RWPE2 (cell line): ENCODE data around the gene TAPBP.

Experiments
- ATAC-seq: fragments of 200-7000 bp; cut with Tn5 transposase; 3 replicates; pipeline ENCODE4 v1.9.1; 2021; ENCODE audit warnings: low read depth
- DNase-seq: peaks from one replicate; pipeline ENCODE4 v3.0.0-alpha.2; 2020; ENCODE audit warnings: low spot score
- H3K27ac ChIP-seq: fragments of 450-650 bp; 2 replicates; pipeline ENCODE4 v1.5.1; 2017; ENCODE audit warnings: mild to moderate bottlenecking; ENCODE audit not compliant: poor library complexity, severe bottlenecking
- H3K27me3 ChIP-seq: fragments of 250-450 bp; sonication (Bioruptor Pico); 2 replicates; pipeline ENCODE4 v1.5.1; 2021; ENCODE audit warnings: mild to moderate bottlenecking, moderate library complexity; ENCODE audit not compliant: insufficient read depth, poor library complexity, severe bottlenecking
- H3K36me3 ChIP-seq: fragments of 250-450 bp; sonication (Bioruptor Pico); 2 replicates; pipeline ENCODE4 v1.5.1; 2020; ENCODE audit warnings: low read depth, mild to moderate bottlenecking, moderate library complexity
- H3K4me1 ChIP-seq: fragments of 250-450 bp; sonication (Bioruptor Pico); 2 replicates; pipeline ENCODE4 v1.5.1; 2021; ENCODE audit warnings: mild to moderate bottlenecking, moderate library complexity; ENCODE audit not compliant: insufficient read depth, poor library complexity, severe bottlenecking
- H3K4me3 ChIP-seq: fragments of 250-450 bp; sonication (Bioruptor Pico); 2 replicates; pipeline ENCODE4 v1.5.1; 2021; ENCODE audit warnings: mild to moderate bottlenecking, moderate library complexity; ENCODE audit not compliant: severe bottlenecking
- H3K9me3 ChIP-seq: fragments of 250-450 bp; sonication (Bioruptor Pico); 2 replicates; pipeline ENCODE4 v1.5.1; 2021; ENCODE audit warnings: mild to moderate bottlenecking, moderate library complexity; ENCODE audit not compliant: severe bottlenecking
- CTCF ChIP-seq: fragments of 450-650 bp; IDR thresholded peaks from one replicate; pipeline ENCODE4 v1.5.1; 2017; ENCODE audit warnings: mild to moderate bottlenecking, moderate library complexity; ENCODE audit not compliant: poor library complexity, severe bottlenecking

TAPBP gene

DNA sequence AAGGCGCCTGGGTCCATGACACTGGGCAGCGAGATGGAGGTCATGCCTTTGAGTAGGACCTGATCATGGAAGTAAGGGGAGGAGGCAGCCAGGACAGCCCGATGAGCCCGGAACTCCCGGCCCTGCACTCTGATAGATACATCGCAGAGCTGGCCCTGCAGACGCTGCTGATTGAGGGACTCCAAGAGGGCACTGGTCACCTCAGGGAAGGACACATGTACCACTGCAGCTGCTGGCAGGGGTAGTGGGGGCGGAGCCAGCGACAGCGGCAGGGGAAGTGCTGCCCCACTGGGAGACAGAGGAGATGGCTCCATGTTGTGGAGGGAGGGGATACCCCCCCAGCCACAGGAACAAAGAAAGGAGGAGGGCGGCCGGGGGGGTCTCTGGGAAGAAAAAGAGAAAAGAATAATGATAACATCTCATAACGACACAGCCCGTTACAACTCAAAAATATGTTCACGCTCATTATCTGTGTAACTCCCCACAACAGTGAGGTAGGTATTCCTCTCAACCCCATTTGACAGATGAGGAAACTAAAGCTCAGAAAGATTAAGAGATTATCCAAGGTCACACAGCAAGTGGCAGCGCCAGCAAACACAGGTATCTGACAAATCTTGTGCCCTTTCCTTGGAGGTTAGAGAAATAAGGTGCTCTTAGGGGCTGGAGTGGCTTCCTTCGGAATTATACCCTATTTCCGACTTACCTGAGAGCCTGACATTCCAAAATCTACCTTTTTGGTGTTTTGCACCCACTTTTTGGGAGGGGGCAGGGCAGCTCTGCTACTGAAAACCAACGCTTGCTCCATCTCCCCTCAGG, 2.9 kb upstream of the TAPBP start:
- Histone ChIP-seq H3K4me1 (peaks cover 29% of the 10 kb centered on the region), H3K27ac (peak overlapping the region; percentile 82), H3K9me3 (no peaks in the 10 kb centered on the region), H3K4me3 (peak overlapping the region; percentile 11), H3K36me3 (peaks cover 39% of the 10 kb centered on the region), H3K27me3 (no peaks in the 10 kb centered on the region)
- ATAC-seq (no peak), DNase-seq (no peak)
- no peak for TF ChIP-seq CTCF

- no peak overlapping the region for H3K27ac ChIP-seq
- H3K27me3 ChIP-seq, result no peaks in the 10 kb centered on the region
- H3K36me3 ChIP-seq, result peaks cover 43% of the 10 kb centered on the region
- DNase-seq, result no peak
- peaks cover 21% of the 10 kb centered on the region for H3K4me1 ChIP-seq
- no peak overlapping the region for H3K4me3 ChIP-seq
- no peaks in the 10 kb centered on the region for H3K9me3 ChIP-seq
- TF ChIP-seq CTCF, result no peak
- ATAC-seq, result no peak
Measured at GRCh38 chr6:33315793-33316602, 2.1 kb upstream of the TAPBP start.

DNA sequence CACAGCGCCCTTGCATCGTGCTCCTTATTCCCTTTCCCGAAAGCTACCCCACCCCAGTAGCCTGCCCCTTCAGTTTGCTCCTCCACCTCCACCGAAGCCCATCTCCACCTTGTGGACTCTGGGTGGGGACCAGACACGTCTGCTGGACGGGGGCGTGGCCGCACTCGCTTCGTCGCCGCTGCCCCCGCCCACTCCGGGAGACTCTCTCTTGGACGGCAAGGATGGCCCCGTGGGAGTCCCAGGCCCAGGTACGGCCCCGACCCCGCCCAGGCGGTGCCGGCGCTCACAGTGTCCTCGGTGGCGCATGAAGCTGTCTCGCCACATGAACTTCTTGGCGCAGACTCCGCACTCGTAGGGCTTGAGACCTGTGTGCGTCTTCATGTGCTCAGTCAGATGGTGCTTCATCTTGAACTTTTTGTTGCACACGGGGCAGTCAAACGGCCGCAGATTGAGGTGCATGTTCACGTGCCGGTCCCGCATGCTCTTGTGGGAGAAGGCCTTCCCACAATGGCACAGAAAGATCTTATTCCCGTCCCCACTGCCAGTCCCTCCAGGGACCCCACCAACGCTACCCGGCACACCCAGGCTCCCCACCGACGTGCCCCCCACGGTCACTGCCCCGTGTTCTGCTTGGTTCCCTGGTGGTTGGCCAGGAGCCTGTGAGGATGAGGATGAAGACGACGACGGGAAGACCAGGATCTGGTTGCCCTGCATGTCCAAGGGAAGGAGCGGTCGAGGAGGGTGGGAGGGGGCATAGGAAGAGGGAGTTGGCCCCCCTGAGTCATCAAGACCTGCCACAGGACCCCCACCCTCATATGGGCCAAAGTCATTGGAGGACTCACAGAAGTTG, 1.3 kb upstream of the TAPBP start:
- ATAC-seq (no peak), DNase-seq (no peak)
- H3K9me3 ChIP-seq, result no peaks in the 10 kb centered on the region
- H3K4me3 ChIP-seq, result peak overlapping the region; percentile 69
- H3K4me1 ChIP-seq, result peaks cover 13% of the 10 kb centered on the region
- H3K36me3 ChIP-seq, result peaks cover 40% of the 10 kb centered on the region
- TF ChIP-seq CTCF, result no peak
- no peaks in the 10 kb centered on the region for H3K27me3 ChIP-seq
- peak overlapping the region; percentile 87 for H3K27ac ChIP-seq

GRCh38 chr6:33314515-33314942, 651 bp upstream of the TAPBP start:
- DNase-seq, result no peak
- no peaks in the 10 kb centered on the region for H3K27me3 ChIP-seq
- H3K36me3 ChIP-seq, result peaks cover 39% of the 10 kb centered on the region
- H3K9me3 ChIP-seq, result no peaks in the 10 kb centered on the region
- TF ChIP-seq CTCF, result no peak
- peak overlapping the region; percentile 87 for H3K27ac ChIP-seq
- peak; percentile 11; the same call in 2 of the 3 replicates for ATAC-seq
- peaks cover 10% of the 10 kb centered on the region for H3K4me1 ChIP-seq
- H3K4me3 ChIP-seq, result peak overlapping the region; percentile 69
